ENCODE data around the gene MIB2.
"Not testable (repeated sequence)": the region's sequence is repeated elsewhere in the genome, so short reads cannot be mapped to it uniquely, and the experiment has no call there.

Gene MIB2

GRCh38 chr1:1594602-1595260, 20.6 kb upstream of the MIB2 start:
- DNase-seq (ENCODE audit: low read depth) = no peak
- no peak for TF ChIP-seq CTCF (IDR thresholded peaks at IDR 0.05; ENCODE audit: insufficient read depth, low read depth, low read length, missing control alignments)
- H3K4me3 ChIP-seq (ENCODE audit: low read depth, low read length) = no peak overlapping the region

- DNase-seq (ENCODE audit: low read depth); H3K4me3 ChIP-seq (ENCODE audit: low read depth, low read length): not testable (repeated sequence)
Measured at GRCh38 chr1:1595341-1595740, 20.0 kb upstream of the MIB2 start.

- no peak for TF ChIP-seq CTCF (IDR thresholded peaks at IDR 0.05; ENCODE audit: insufficient read depth, low read depth, low read length, missing control alignments)
- no peak overlapping the region for H3K4me3 ChIP-seq (ENCODE audit: low read depth, low read length)
- no peak for DNase-seq (ENCODE audit: low read depth)
Measured at GRCh38 chr1:1596493-1597274, 18.6 kb upstream of the MIB2 start.

- TF ChIP-seq CTCF (IDR thresholded peaks at IDR 0.05; ENCODE audit: insufficient read depth, low read depth, low read length, missing control alignments) = peak; percentile 53
- DNase-seq (ENCODE audit: low read depth) = peak; percentile 61
- H3K4me3 ChIP-seq (ENCODE audit: low read depth, low read length) = no peak overlapping the region
Measured at GRCh38 chr1:1597275-1597930, 17.9 kb upstream of the MIB2 start.

GRCh38 chr1:1598051-1598719, 17.1 kb upstream of the MIB2 start:
- no peak for TF ChIP-seq CTCF (IDR thresholded peaks at IDR 0.05; ENCODE audit: insufficient read depth, low read depth, low read length, missing control alignments)
- no peak for DNase-seq (ENCODE audit: low read depth)
- H3K4me3 ChIP-seq (ENCODE audit: low read depth, low read length) = no peak overlapping the region

GRCh38 chr1:1598720-1599029, 16.6 kb upstream of the MIB2 start:
- H3K4me3 ChIP-seq (ENCODE audit: low read depth, low read length) = no peak overlapping the region
- no peak for DNase-seq (ENCODE audit: low read depth)
- TF ChIP-seq CTCF (IDR thresholded peaks at IDR 0.05; ENCODE audit: insufficient read depth, low read depth, low read length, missing control alignments) = no peak

Data from GM12865 (cell line).